PC-9 (cell line): Measurements from ENCODE around the gene AADACL4. TPM values are rescaled to one million over a fixed set of nuclear protein-coding genes. Genes with fewer than 3 reads are reported as not detected.

ENCODE experiments used
- BruUV-seq: library from RNA; stranded (reverse); fragments of 400-500 nt; replicated peaks from 2 replicates; lab custom pipeline; 2021; lab: Mats Ljungman, UMichigan
- CTCF ChIA-PET: fragments of 300-600 bp; sonication (Branson Sonifier 250); formaldehyde crosslinking; loops from one replicate; lab custom pipeline; 2022; ENCODE audit warnings: antibody characterized with exemption; lab: Charles Lee
- POLR2A ChIA-PET: fragments of 300-600 bp; sonication (Branson Sonifier 250); formaldehyde crosslinking; loops from one replicate; lab custom pipeline; 2022; ENCODE audit warnings: antibody characterized with exemption; ENCODE audit not compliant: unreplicated experiment; lab: Charles Lee
- DNase-seq, 2 experiments: peaks; one replicate each; pipeline versions ENCODE4 v3.0.0 to v3.0.0-alpha.2; 2015 to 2022; ENCODE audit warnings: mixed read lengths in 1 of 2
- H2AFZ ChIP-seq: fragments of 200-600 bp; sonication (generic); 2 replicates; pipeline ENCODE4 v1.8.1; 2017; ENCODE audit warnings: antibody characterized with exemption
- H3F3A ChIP-seq: fragments of 200-600 bp; sonication (generic); 2 replicates; pipeline ENCODE4 v1.8.1; 2017; ENCODE audit warnings: antibody characterized with exemption, mild to moderate bottlenecking, low read depth; ENCODE audit not compliant: insufficient read depth
- H3K27ac ChIP-seq: fragments of 200-600 bp; sonication (generic); 2 replicates; pipeline ENCODE4 v1.6.1; 2016; ENCODE audit warnings: mixed run types
- H3K27me3 ChIP-seq: fragments of 200-600 bp; sonication (generic); 2 replicates; pipeline ENCODE4 v1.6.1; 2016; ENCODE audit warnings: low read depth, mixed run types; ENCODE audit not compliant: insufficient read depth
- H3K36me3 ChIP-seq: fragments of 200-600 bp; sonication (generic); 2 replicates; pipeline ENCODE4 v1.6.1; 2016; ENCODE audit warnings: low read depth, mixed run types
- H3K4me1 ChIP-seq: fragments of 200-600 bp; sonication (generic); replicated peaks from 2 replicates; pipeline ENCODE4 v1.6.1; 2016; ENCODE audit warnings: mixed run types; ENCODE audit not compliant: insufficient read depth
- H3K4me2 ChIP-seq: fragments of 200-600 bp; sonication (generic); 2 replicates; pipeline ENCODE4 v1.6.1; 2017; ENCODE audit warnings: mixed run types
- H3K4me3 ChIP-seq: fragments of 200-600 bp; sonication (generic); 2 replicates; pipeline ENCODE4 v1.6.1; 2016; ENCODE audit warnings: mixed run types
- H3K79me2 ChIP-seq: fragments of 200-600 bp; sonication (generic); 2 replicates; pipeline ENCODE4 v1.6.1; 2017; ENCODE audit warnings: low read depth, mixed run types
- H3K9me2 ChIP-seq: fragments of 200-600 bp; sonication (generic); 2 replicates; pipeline ENCODE4 v1.8.1; 2017; ENCODE audit warnings: mild to moderate bottlenecking; ENCODE audit not compliant: insufficient read depth
- H3K9me3 ChIP-seq: fragments of 200-600 bp; sonication (generic); 2 replicates; pipeline ENCODE4 v1.8.1; 2016; ENCODE audit warnings: low read depth; ENCODE audit not compliant: insufficient read depth
- H4K20me1 ChIP-seq: fragments of 200-600 bp; sonication (generic); 2 replicates; pipeline ENCODE4 v1.8.1; 2017; ENCODE audit not compliant: insufficient read depth
- CTCF ChIP-seq: fragments of 200-600 bp; sonication (generic); conservative IDR thresholded peaks from 2 replicates; pipeline ENCODE4 v1.6.1; 2017; ENCODE audit warnings: mixed run types, antibody characterized with exemption, mild to moderate bottlenecking, moderate library complexity
- EZH2 ChIP-seq: fragments of 200-600 bp; sonication (generic); IDR thresholded peaks from 2 replicates; pipeline ENCODE4 v1.8.0; 2017; ENCODE audit warnings: antibody characterized with exemption, low read depth
- intact Hi-C: fragments of 100-400 bp; cut with micrococcal nuclease; formaldehyde crosslinking; loops from one replicate; pipeline ENCODE4 v1.10.0; 2022; ENCODE audit not compliant: unreplicated experiment
- total RNA-seq: library from RNA; stranded (reverse); gene quantifications from 2 replicates; pipeline ENCODE4 v1.2.3, GENCODE V29; 2021

AADACL4 gene
- total RNA-seq, 1 experiment from 2014 or later, result not detected

- DNase-seq, result peak; percentile 62 to 64
- no peak overlapping the region for H2AFZ ChIP-seq
- H3K9me2 ChIP-seq, result no peaks in the 10 kb centered on the region
- no peaks in the 10 kb centered on the region for H3K79me2 ChIP-seq
- no peaks in the 10 kb centered on the region for H3K36me3 ChIP-seq
- no peak overlapping the region for H3K27ac ChIP-seq
- H4K20me1 ChIP-seq, result no peaks in the 10 kb centered on the region
- intact Hi-C loops, result loop anchor here (1.0 to 2.0 kb wide), 5 partner anchors 39 to 534 kb away; no protein-coding TSS in a partner anchor
- H3K27me3 ChIP-seq, result no peaks in the 10 kb centered on the region
- H3K4me3 ChIP-seq, result no peak overlapping the region
- H3K4me1 ChIP-seq, result no peaks in the 10 kb centered on the region
- H3F3A ChIP-seq, result no peaks in the 10 kb centered on the region
- no peak for TF ChIP-seq EZH2
- peak; percentile 88 for TF ChIP-seq CTCF
- peak overlapping the region; percentile 56; the same call in 1 of the 2 replicates for H3K4me2 ChIP-seq
- ChIA-PET CTCF (interaction anchor here (0.5 to 1.2 kb wide), 5 partner anchors 40 to 413 kb away, joined by 3 to 4 read pairs (median 3); no protein-coding TSS in a partner anchor), POLR2A (interaction anchor here (0.6 kb wide), 1 partner anchor 30 kb away, joined by 3 read pairs; no protein-coding TSS in a partner anchor)
- BruUV-seq, result no TSS peak
- no peaks in the 10 kb centered on the region for H3K9me3 ChIP-seq
These were observed 14.9 kb downstream of the AADACL4 start for GRCh38 chr1:12658531-12659453.

- intact Hi-C loops, result no loop called here
- Histone ChIP-seq H3K27ac (no peak overlapping the region), H3F3A (no peaks in the 10 kb centered on the region), H3K79me2 (no peaks in the 10 kb centered on the region), H3K4me3 (no peak overlapping the region), H3K36me3 (no peaks in the 10 kb centered on the region), H4K20me1 (no peaks in the 10 kb centered on the region), H2AFZ (no peak overlapping the region), H3K27me3 (no peaks in the 10 kb centered on the region), H3K4me2 (no peak overlapping the region), H3K9me3 (no peaks in the 10 kb centered on the region), H3K4me1 (no peaks in the 10 kb centered on the region), H3K9me2 (no peaks in the 10 kb centered on the region)
- no peak for TF ChIP-seq CTCF
- no peak for TF ChIP-seq EZH2
- POLR2A ChIA-PET, result no interaction called here
- CTCF ChIA-PET, result no interaction called here
- no peak for DNase-seq
- no TSS peak for BruUV-seq
These were observed 17.8 kb downstream of the AADACL4 start for GRCh38 chr1:12661606-12662219.

- Histone ChIP-seq H3K4me1 (no peaks in the 10 kb centered on the region), H3K27me3 (no peaks in the 10 kb centered on the region), H4K20me1 (no peaks in the 10 kb centered on the region), H3K36me3 (no peaks in the 10 kb centered on the region), H3K27ac (no peak overlapping the region), H2AFZ (no peak overlapping the region), H3K4me3 (no peak overlapping the region), H3K9me2 (no peaks in the 10 kb centered on the region), H3K9me3 (no peaks in the 10 kb centered on the region), H3K4me2 (no peak overlapping the region), H3F3A (no peaks in the 10 kb centered on the region), H3K79me2 (no peaks in the 10 kb centered on the region)
- CTCF ChIA-PET, result no interaction called here
- no TSS peak for BruUV-seq
- POLR2A ChIA-PET, result interaction anchor here (0.6 kb wide), 1 partner anchor 33 kb away, joined by 4 read pairs; no protein-coding TSS in a partner anchor
- DNase-seq, result no peak
- TF ChIP-seq CTCF (no peak), EZH2 (no peak)
- intact Hi-C loops, result no loop called here
These were observed 18.7 kb downstream of the AADACL4 start for GRCh38 chr1:12662556-12662955.
